Type B pancreatic cell (in vitro differentiated cells): Measurements from ENCODE around the gene ITPKC. TPM values are rescaled to one million over a fixed set of nuclear protein-coding genes. Genes with fewer than 3 reads are reported as not detected.

Source experiments
- DNase-seq: peaks from one replicate; pipeline ENCODE4 v3.0.0; 2021; ENCODE audit warnings: mixed read lengths; ENCODE audit not compliant: unreplicated experiment; ENCODE audit errors: extremely low spot score
- H3K27ac Mint-ChIP-seq: 2 replicates; pipeline ENCODE4 v1.8.0; 2021; ENCODE audit warnings: mild to moderate bottlenecking, mixed read lengths
- H3K27me3 Mint-ChIP-seq: 2 replicates; pipeline ENCODE4 v1.8.0; 2021; ENCODE audit warnings: mixed read lengths
- H3K36me3 Mint-ChIP-seq: 2 replicates; pipeline ENCODE4 v1.8.0; 2021; ENCODE audit warnings: mixed read lengths
- H3K4me1 Mint-ChIP-seq: one replicate; pipeline ENCODE4 v1.8.0; 2021; ENCODE audit warnings: mixed read lengths; ENCODE audit not compliant: unreplicated experiment
- H3K4me3 Mint-ChIP-seq: 2 replicates; pipeline ENCODE4 v1.8.0; 2021; ENCODE audit warnings: mild to moderate bottlenecking, mixed read lengths
- H3K9me3 Mint-ChIP-seq: 2 replicates; pipeline ENCODE4 v1.8.0; 2021; ENCODE audit warnings: mixed read lengths
- long read RNA-seq: library from polyadenylated mRNA; unstranded; transcript quantifications from one replicate; pipeline ENCODE4 v2.0.0, GENCODE V29; 2020
- total RNA-seq: library from RNA; stranded (reverse); gene quantifications from 2 replicates; pipeline ENCODE4 v1.2.1, GENCODE V29; 2021; ENCODE audit warnings: low replicate concordance
- TF ChIP-seq, protein P1 (sequence below): fragments of 200-600 bp; sonication (generic); conservative IDR thresholded peaks from 2 replicates; pipeline ENCODE4 v1.5.0; 2021; ENCODE audit warnings: antibody characterized with exemption, mild to moderate bottlenecking

Gene ITPKC
- total RNA-seq, result 22.4 and 46.1 TPM in 2 replicates
- long read RNA-seq, transcript ITPKC-201 (7 exons, 3,385 nt), result major isoform, 12 of 19 reads
- long read RNA-seq, partial matches to known transcripts, result 2 of 19 reads
- long read RNA-seq, other reads (novel, unspliced or antisense), result 5 of 19 reads

DNA sequence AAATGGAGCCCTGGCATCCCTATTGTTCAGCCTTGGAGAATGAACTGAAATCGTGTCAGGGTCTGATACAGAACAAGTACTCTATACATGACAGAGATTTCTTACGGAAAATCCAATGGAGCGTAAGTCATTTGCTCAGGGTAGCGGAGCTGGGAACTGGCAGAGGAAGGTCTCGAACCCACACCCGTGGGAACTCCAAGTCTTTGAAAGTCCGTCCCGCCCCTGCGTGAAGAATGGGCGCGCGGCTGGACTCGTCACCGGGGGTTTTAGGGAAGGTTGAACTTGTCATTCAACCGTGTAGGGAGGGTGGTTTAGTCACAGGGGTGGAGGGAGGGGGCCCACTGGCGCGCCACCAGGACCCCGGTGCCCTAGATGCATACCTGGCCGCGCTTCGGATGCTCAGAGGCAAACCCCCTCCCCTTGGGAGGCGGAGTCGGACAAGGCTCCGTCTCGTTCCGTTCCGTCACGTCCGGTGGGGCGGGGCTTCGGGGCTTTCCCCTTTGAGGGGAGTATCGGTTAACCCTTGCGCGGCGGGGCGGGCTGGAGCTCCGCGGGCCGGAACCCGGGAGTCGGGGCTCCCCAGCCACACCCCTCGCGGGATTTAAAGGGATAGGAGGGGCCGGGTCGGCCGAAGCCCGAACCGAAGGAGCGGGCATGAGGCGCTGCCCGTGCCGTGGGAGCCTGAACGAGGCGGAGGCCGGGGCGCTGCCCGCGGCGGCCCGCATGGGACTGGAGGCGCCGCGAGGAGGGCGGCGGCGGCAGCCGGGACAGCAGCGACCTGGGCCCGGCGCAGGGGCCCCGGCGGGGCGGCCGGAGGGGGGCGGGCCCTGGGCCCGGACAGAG is at the start of gene ITPKC, which contains the start of gene COQ8B:
TSS of gene ITPKC (plus strand) at position 631 of the 843 bp plus-strand sequence. CDS start at position 655, 24 bp downstream.
TSS of gene COQ8B (minus strand) at position 405 of the 843 bp plus-strand sequence. CDS start 2,254 bp downstream, outside the sequence.
- H3K36me3 Mint-ChIP-seq, result peaks cover 15% of the 10 kb centered on the region
- DNase-seq, result peak; percentile 100
- H3K4me3 Mint-ChIP-seq, result peak within 1 kb of the TSS; percentile 97
- peaks cover 36% of the 10 kb centered on the region for H3K4me1 Mint-ChIP-seq
- no peaks in the 10 kb centered on the region for H3K27me3 Mint-ChIP-seq
- TF ChIP-seq, protein P1, sequence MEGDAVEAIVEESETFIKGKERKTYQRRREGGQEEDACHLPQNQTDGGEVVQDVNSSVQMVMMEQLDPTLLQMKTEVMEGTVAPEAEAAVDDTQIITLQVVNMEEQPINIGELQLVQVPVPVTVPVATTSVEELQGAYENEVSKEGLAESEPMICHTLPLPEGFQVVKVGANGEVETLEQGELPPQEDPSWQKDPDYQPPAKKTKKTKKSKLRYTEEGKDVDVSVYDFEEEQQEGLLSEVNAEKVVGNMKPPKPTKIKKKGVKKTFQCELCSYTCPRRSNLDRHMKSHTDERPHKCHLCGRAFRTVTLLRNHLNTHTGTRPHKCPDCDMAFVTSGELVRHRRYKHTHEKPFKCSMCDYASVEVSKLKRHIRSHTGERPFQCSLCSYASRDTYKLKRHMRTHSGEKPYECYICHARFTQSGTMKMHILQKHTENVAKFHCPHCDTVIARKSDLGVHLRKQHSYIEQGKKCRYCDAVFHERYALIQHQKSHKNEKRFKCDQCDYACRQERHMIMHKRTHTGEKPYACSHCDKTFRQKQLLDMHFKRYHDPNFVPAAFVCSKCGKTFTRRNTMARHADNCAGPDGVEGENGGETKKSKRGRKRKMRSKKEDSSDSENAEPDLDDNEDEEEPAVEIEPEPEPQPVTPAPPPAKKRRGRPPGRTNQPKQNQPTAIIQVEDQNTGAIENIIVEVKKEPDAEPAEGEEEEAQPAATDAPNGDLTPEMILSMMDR, result peak; percentile 60
- H3K9me3 Mint-ChIP-seq, result no peaks in the 10 kb centered on the region
- H3K27ac Mint-ChIP-seq, result peak within 1 kb of the TSS; percentile 100

DNA sequence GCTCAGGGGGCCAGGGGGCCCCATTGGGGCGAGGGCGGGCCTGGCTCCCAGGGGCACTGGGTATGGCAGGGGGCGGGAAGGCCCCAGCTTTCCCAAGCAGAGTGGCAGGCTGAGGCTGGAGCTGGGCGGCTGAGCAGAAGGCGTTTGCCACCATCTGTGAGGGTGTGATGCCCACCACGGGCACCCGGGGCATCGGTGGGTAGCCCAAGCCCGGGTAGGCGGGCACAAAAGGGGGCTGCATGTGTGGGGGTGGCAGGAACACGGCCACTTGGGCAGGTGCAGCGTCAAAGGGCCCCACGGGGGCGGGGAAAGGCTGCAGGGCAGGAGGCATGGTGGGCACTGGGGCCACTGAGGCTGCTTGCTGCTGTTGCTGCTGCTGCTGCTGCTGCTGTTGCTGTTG is 49.3 kb upstream of the ITPKC start:
- Mint-ChIP-seq H3K4me1 (no peaks in the 10 kb centered on the region), H3K36me3 (peaks cover 22% of the 10 kb centered on the region), H3K27ac (no peak overlapping the region), H3K9me3 (peaks cover 8% of the 10 kb centered on the region), H3K4me3 (no peak overlapping the region), H3K27me3 (no peaks in the 10 kb centered on the region)
- TF ChIP-seq, protein P1, result no peak
- DNase-seq, result no peak

DNA sequence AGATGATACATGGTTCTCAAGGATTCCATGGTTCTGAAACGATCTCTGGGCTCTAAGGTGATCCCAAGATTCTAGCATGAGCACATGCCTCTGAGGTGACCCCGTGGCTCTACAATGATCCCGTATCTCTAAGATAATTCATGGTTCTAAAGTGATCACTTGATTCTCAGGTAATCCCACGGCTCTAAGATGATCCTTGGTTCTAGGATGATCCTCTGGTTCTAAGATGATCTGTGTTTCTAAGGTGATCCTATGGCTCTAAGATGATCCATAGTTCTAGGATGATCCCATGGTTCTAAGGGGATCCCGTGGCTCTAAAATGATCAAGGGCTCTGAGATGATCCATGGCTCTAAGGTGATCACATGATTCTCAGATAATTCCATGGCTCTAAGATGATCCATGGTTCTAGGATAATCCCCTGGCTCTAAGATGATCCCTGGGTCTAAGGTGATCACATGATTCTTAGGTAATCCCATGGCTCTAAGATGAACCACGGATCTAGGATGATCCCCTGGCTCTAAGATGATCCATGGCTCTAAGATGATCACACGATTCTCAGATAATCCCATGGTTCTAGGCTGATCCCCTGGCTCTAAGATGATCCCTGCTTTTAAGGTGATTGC is 47.8 kb upstream of the ITPKC start:
- peaks cover 22% of the 10 kb centered on the region for H3K36me3 Mint-ChIP-seq
- H3K4me1 Mint-ChIP-seq, result no peaks in the 10 kb centered on the region
- H3K4me3 Mint-ChIP-seq, result no peak overlapping the region
- no peaks in the 10 kb centered on the region for H3K27me3 Mint-ChIP-seq
- no peak for DNase-seq
- TF ChIP-seq, protein P1, result no peak
- no peak overlapping the region for H3K27ac Mint-ChIP-seq
- H3K9me3 Mint-ChIP-seq, result peaks cover 8% of the 10 kb centered on the region

DNA sequence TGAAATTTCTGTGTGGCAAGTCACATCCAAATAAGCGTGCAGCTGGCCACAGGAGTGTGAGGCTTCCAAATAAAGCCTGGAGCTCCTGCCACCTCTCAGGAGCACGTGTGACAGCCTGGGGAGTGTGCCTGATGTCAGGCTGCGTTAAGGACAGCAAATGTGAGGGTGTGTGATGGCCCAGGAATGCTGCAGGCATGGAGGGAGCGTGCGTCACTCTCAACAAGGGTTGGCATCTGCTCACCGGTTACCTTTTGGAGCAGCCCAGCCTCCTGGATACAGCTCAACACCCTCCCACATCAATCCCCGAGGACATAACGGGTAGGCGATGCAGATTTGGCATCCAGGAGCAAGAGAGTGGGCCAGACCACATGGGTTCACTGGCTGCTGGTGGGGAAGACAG is 45.5 kb upstream of the ITPKC start:
- no peaks in the 10 kb centered on the region for H3K4me1 Mint-ChIP-seq
- no peak for DNase-seq
- H3K9me3 Mint-ChIP-seq, result peaks cover 8% of the 10 kb centered on the region
- peaks cover 22% of the 10 kb centered on the region for H3K36me3 Mint-ChIP-seq
- no peaks in the 10 kb centered on the region for H3K27me3 Mint-ChIP-seq
- no peak overlapping the region for H3K27ac Mint-ChIP-seq
- TF ChIP-seq, protein P1, result no peak
- no peak overlapping the region for H3K4me3 Mint-ChIP-seq

DNA sequence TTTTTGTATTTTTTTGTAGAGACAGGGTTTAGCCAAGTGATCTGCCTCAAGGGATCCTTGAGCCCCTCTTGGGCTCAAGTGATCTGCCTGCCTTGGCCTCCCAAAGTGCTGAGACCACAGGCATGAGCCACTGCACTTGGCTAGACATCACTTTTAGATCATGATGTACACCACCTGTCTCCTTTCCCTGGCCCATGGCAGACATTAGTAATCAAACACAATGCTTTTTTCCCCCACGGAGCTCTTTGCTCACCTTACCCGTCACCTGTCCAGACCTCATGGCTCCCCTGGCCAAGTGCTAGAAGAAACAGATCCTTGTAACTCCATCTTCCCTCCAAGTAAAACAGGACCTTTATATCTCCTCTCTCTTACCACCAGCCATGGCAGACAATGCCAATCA is 44.9 kb upstream of the ITPKC start:
- no peak overlapping the region for H3K27ac Mint-ChIP-seq
- TF ChIP-seq, protein P1, result no peak
- peaks cover 8% of the 10 kb centered on the region for H3K9me3 Mint-ChIP-seq
- no peak for DNase-seq
- H3K4me1 Mint-ChIP-seq, result no peaks in the 10 kb centered on the region
- no peak overlapping the region for H3K4me3 Mint-ChIP-seq
- peaks cover 22% of the 10 kb centered on the region for H3K36me3 Mint-ChIP-seq
- no peaks in the 10 kb centered on the region for H3K27me3 Mint-ChIP-seq
